8988T (cell line): ENCODE data around the gene PIK3IP1.
A peak's percentile ranks its signal among the peaks of the same experiment; 100 is the strongest.

Experiments used
- DNase-seq: peaks from one replicate; pipeline ENCODE4 v3.0.0; 2011

The PIK3IP1 gene

GRCh38 chr22:31278151-31278621 lies 14.1 kb downstream of the PIK3IP1 start:
- no peak for DNase-seq

GRCh38 chr22:31277741-31278140 lies 14.5 kb downstream of the PIK3IP1 start:
- no peak for DNase-seq

DNA sequence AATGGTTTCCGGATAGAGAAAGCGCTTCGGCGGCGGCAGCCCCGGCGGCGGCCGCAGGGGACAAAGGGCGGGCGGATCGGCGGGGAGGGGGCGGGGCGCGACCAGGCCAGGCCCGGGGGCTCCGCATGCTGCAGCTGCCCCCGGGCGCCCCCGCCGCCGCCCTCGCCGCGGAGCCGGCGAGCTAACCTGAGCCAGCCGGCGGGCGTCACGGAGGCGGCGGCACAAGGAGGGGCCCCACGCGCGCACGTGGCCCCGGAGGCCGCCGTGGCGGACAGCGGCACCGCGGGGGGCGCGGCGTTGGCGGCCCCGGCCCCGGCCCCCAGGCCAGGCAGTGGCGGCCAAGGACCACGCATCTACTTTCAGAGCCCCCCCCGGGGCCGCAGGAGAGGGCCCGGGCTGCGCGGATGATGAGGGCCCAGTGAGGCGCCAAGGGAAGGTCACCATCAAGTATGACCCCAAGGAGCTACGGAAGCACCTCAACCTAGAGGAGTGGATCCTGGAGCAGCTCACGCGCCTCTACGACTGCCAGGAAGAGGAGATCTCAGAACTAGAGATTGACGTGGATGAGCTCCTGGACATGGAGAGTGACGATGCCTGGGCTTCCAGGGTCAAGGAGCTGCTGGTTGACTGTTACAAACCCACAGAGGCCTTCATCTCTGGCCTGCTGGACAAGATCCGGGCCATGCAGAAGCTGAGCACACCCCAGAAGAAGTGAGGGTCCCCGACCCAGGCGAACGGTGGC lies 15.7 kb downstream of the PIK3IP1 start:
- no peak for DNase-seq

DNA sequence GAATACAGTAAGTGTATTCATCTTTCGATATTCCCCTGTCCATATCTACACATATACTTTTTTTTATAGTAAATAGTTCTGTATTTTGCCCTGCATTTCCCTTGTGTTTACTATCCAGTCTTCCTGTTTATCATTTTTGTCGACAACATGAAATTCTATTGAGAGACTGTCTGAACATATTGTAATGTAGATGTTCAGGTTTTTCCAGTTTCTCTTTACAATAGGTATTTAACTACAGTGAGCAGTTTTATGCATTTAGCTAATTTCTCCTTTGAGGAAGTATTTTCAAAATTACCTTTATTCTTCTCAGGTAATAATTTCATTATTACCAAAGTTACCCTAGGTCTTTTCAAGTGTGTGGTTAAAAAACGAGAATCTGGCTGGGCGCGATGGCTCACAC lies 16.7 kb downstream of the PIK3IP1 start:
- no peak for DNase-seq

- DNase-seq = no peak
Measured at GRCh38 chr22:31275018-31275417, 17.3 kb downstream of the PIK3IP1 start.

- DNase-seq = no peak
Measured at GRCh38 chr22:31274017-31274416, 18.3 kb downstream of the PIK3IP1 start.

GRCh38 chr22:31272522-31273446 lies 19.5 kb downstream of the PIK3IP1 start:
- DNase-seq = peak; percentile 46

DNA sequence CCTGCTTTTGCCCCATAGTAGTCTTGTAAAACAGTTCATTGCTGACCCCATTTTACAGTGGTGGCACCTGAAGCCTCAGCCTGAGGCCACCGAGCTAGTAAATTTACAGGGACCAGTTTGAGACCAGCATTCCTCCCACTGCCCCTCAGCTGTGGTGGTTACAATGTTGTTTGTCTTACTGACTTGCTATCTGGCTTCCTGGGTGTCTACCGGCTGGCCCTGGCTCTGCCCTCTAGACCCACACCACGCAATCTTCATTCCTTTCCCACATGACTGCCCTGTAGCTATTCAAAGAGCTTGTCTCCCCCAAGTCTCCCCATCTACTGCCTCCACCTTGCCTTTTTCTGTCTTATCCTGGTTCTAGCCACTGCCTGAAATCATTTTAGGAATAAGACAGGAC lies 20.8 kb downstream of the PIK3IP1 start:
- DNase-seq = no peak

DNA sequence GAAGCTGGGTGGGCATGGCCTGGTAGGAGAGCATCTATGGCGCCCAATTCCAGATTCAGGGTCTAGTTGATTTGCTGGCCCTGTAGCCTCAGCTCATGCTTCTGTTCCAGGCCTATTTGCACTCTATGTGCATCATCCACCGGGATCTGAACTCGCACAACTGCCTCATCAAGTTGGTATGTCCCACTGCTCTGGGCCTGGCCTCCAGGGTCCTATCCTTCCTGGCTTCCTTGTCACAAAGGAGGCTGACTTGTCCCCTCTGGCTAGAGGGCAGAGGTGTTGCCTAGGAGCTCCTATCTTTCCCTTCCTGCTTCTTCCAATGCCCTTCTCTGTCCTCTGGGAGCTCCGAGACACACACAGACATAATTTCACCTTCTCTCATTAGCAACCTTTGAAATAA lies 21.3 kb downstream of the PIK3IP1 start:
- DNase-seq = no peak

DNA sequence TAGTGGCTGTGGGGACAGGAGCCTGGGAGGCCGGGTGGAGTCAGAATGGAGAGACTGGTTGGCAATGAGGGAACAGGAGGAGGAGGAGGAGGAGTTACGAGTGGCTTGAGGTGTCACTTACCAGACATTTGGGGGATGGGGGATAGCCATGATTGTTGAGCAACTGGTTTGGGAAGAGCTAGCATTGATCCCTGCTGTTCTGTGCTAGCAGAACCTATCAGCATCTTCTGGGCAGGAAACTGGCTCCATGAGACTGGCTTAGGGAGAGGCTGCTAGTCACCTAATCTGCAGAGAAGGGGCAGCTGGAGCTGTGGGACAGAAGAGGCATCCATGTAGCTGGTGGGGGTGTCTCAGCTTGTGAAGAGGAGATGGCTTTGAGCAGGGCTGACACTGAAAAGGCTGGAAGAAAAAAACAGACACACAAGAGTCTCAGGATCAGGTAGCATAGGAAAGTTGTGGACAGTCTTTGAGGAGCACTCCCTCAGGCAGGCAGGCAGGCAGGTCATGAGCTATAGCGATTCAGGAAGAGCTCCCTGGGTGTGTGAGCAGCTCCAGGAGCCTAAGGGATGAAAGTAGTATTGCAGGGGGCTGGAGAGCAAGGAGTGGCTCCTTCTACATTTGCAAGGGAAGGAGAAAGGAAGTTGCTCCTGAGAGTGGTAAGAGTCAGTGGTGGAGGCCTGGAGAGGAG lies 22.3 kb downstream of the PIK3IP1 start:
- DNase-seq = no peak

GRCh38 chr22:31268281-31268680 lies 24.0 kb downstream of the PIK3IP1 start:
- DNase-seq = no peak

DNA sequence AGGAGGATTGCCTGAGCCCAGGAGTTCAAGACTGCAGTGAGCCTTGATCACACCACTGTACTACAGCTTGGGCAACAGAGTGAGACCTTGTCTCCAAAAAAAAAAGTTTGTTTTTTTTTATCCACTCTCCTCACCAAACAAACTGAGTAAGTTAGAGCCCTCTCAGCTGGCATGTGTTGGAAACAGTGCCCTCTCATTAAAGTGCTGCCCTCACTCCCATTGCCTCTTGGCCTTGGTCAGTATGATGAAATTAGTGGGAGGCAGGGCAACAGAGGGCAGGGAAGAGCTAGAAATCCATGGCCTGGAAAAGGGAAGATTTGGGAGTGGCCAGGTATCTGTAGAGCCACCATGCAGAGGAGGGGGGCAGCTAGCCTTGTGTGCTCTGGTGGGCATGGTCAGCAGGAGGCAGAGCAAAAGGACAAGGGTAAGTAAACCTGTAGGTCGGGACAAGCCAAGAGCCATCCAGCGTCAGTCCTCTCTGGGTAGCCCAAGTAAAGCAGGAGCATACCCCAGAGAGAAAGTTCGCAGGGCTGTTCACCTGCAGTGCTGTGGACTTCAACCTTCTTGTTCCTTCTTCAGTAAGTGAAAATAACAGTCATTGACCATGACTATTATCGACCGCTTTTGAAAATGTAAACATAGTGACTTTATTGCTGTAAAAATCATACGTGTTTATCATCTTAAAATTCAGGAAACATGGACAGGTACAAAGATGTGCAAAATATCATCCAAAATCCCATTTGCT lies 28.2 kb downstream of the PIK3IP1 start:
- DNase-seq = no peak

DNA sequence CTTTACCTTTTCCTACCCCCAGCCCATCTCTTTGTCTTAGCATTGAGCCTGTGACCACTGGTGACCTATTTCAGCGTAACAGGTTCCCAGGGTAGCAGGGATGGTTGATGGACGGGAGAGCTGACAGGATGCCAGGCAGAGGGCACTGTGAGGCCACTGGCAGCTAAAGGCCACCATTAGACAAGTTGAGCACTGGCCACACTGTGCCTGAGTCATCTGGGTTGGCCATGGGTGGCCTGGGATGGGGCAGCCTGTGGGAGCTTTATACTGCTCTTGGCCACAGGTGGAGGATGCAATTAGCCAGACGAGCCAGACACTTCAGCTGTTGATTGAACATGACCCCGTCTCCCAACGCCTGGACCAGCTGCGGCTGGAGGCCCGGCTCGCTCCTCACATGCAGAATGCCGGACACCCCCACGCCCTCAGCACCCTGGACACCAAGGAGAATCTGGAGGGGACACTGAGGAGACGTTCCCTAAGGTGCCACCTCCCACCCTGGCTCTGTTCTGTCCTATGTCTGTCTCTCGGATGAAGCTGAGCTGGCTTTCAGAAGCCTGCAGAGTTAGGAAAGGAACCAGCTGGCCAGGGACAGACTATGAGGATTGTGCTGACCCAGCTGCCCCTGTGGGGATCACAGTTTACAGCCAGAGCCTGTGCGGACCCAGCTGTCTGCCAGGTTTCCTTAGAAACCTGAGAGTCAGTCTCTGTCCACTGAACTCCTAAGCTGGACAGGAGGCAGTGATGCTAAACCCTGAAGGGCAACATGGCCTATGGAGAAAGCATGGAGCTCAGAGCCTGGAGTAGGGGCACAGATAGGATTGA lies 29.8 kb downstream of the PIK3IP1 start:
- DNase-seq = no peak

GRCh38 chr22:31260474-31260856 lies 31.8 kb downstream of the PIK3IP1 start:
- no peak for DNase-seq

GRCh38 chr22:31259798-31260473 lies 32.4 kb downstream of the PIK3IP1 start:
- no peak for DNase-seq

- DNase-seq = no peak
Measured at GRCh38 chr22:31253949-31254348, 38.3 kb downstream of the PIK3IP1 start.

DNA sequence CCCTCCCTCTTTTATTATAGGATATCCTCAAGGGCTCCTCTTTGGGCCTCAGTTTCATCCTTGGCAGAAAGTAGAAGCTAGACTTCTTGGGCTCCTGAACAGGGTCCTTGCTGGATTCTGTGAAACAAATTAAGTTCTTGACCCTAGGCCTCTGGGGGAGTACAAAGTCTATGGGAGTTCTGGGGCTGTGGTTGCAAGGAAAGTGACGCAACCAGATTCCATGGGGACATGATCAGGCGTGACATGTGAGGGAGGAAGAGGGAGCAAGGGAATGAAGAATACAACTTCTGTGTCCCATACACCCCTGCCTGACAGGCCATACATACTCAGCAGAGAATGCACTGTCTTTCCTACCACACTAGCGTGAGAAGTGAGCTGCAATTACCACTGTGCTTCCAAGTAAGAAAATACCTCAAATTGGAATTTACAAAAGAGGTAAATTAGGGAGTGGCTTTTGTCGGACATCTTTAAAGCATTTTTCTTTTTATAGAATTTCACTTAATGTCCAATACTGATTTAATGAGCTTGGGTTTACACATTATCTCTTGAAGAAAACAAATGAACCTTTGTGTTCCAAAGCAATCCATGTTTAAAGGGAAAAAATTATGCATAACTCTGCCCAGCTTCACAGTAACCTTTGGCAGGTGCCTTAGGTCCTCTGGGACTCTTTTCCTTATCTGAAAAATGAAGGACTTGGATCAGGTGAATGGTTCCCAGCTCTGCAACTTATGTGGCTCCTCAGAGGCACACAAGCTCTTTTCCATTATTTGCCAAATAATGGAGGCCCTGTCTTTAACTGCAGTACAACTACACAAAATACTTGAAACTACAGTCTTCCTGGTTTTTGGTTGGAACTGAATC lies 41.3 kb downstream of the PIK3IP1 start:
- no peak for DNase-seq

DNA sequence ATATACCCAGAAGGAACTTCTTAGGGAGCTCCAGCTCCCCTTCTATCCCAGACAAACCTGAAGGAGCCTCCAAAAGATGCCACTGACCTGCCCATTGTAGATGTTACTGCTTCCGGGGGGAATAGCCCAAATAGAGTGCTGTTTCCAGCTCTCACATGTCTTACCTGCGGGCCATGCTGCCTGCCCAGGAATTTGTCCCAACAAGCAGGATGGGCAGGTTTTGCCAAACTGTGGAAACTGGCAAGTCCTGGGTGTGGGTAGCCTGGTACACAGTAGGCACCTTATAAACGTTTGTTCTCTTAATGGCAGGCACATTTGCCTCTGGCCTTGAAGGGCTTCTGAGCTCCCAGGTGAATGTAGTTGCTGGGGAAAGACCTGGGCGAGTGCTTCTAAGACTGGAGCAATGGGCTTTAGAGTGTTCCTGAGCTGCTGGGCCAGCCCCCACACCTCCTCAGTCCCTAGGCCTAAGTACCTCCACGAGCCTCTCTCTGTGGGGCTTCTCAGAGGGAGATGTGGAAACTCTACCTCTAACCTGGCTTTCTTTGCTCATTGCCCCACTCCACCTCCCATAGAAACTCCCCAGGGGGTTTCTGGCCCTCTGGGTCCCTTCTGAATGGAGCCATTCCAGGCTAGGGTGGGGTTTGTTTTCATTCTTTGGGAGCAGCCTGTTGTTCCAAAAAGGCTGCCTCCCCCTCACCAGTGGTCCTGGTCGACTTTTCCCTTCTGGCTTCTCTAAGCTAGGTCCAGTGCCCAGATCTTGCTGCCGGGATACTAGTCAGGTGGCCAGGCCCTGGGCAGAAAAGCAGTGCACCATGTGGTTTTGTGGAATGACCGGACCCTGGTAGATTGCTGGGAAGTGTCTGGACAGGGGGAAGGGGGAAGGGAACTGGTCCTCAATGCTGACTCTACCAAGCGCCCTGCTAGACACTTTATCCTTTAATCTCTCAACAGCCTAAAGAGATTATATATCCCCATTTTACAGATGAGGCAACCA lies 43.0 kb downstream of the PIK3IP1 start:
- DNase-seq = no peak
